Naive thymus-derived CD4-positive, alpha-beta T cell (primary cell): Measurements from ENCODE around the gene DTHD1. TPM values are rescaled to one million over a fixed set of nuclear protein-coding genes. Genes with fewer than 3 reads are reported as not detected.

Experiments used
- ATAC-seq: fragments of 150-1000 bp; cut with Tn5 transposase; 2 replicates; pipeline ENCODE4 v1.10.0; 2021; ENCODE audit warnings: mild to moderate bottlenecking, moderate library complexity
- CTCF ChIA-PET: fragments of 350-600 bp; sonication (Branson Sonifier 250); formaldehyde crosslinking; loops from one replicate; lab custom pipeline; 2021; ENCODE audit warnings: antibody characterized with exemption; lab: Charles Lee
- POLR2A ChIA-PET: fragments of 350-600 bp; sonication (Branson Sonifier 250); formaldehyde crosslinking; loops from one replicate; lab custom pipeline; 2021; ENCODE audit warnings: antibody characterized with exemption, inconsistent platforms; lab: Charles Lee
- DNase-seq, 9 donors: peaks; one replicate each; pipeline versions ENCODE4 v3.0.0 to v3.0.0-alpha.2; 2020 to 2022; ENCODE audit warnings: mixed read lengths in 1 of 9
- H3K27ac ChIP-seq: one replicate; pipeline ENCODE4 v1.7.0; 2013; ENCODE audit warnings: mild to moderate bottlenecking, low read depth, low read length, moderate library complexity
- H3K27me3 ChIP-seq, 2 donors: one replicate each; pipeline ENCODE4 v1.7.0; 2013; ENCODE audit warnings: low read length in 2 of 2, mild to moderate bottlenecking in 2 of 2, moderate library complexity in 2 of 2; ENCODE audit not compliant: control insufficient read depth in 2 of 2, insufficient read depth in 2 of 2
- H3K36me3 ChIP-seq, 3 experiments: 1 replicate in 2 of 3; 2 replicates in 1 of 3; pipeline ENCODE4 v1.7.0; 2013; ENCODE audit warnings: low read length in 3 of 3, mild to moderate bottlenecking in 3 of 3, moderate library complexity in 1 of 3; ENCODE audit not compliant: insufficient read depth in 3 of 3, control insufficient read depth in 2 of 3
- H3K4me1 ChIP-seq, 2 donors: one replicate each; pipeline ENCODE4 v1.7.0; 2013; ENCODE audit warnings: low read length in 2 of 2, mild to moderate bottlenecking in 2 of 2, moderate library complexity in 1 of 2; ENCODE audit not compliant: control insufficient read depth in 2 of 2, insufficient read depth in 2 of 2
- H3K4me3 ChIP-seq: 2 replicates; pipeline ENCODE4 v1.7.0; 2013; ENCODE audit warnings: mild to moderate bottlenecking, low read length
- H3K9me3 ChIP-seq, 3 experiments: 1 replicate in 2 of 3; 2 replicates in 1 of 3; pipeline ENCODE4 v1.7.0; 2013; ENCODE audit warnings: low read length in 3 of 3; ENCODE audit not compliant: control insufficient read depth in 2 of 3
- H3K27ac Mint-ChIP-seq, 9 donors: one replicate each; pipeline ENCODE4 v1.8.0; 2020 to 2022; ENCODE audit warnings: mixed read lengths in 9 of 9, mild to moderate bottlenecking in 8 of 9, moderate library complexity in 5 of 9, inconsistent platforms in 2 of 9
- H3K27me3 Mint-ChIP-seq, 5 donors: one replicate each; pipeline ENCODE4 v1.8.0; 2021 to 2022; ENCODE audit warnings: mixed read lengths in 5 of 5, mild to moderate bottlenecking in 1 of 5
- H3K36me3 Mint-ChIP-seq, 5 donors: one replicate each; pipeline ENCODE4 v1.8.0; 2020 to 2022; ENCODE audit warnings: mixed read lengths in 5 of 5, mild to moderate bottlenecking in 3 of 5, inconsistent platforms in 1 of 5
- H3K4me1 Mint-ChIP-seq, 7 donors: one replicate each; pipeline ENCODE4 v1.8.0; 2020 to 2022; ENCODE audit warnings: mixed read lengths in 7 of 7, mild to moderate bottlenecking in 3 of 7, inconsistent platforms in 1 of 7
- H3K4me3 Mint-ChIP-seq, 10 donors: one replicate each; pipeline ENCODE4 v1.8.0; 2020 to 2022; ENCODE audit warnings: mild to moderate bottlenecking in 10 of 10, mixed read lengths in 10 of 10, moderate library complexity in 6 of 10, inconsistent platforms in 2 of 10
- H3K9me3 Mint-ChIP-seq, 11 donors: one replicate each; pipeline ENCODE4 v1.8.0; 2020 to 2022; ENCODE audit warnings: mixed read lengths in 11 of 11, mild to moderate bottlenecking in 4 of 11, inconsistent platforms in 1 of 11, moderate library complexity in 1 of 11
- intact Hi-C, 2 donors: fragments of 100-400 bp; cut with micrococcal nuclease; formaldehyde crosslinking; loops; one replicate each; pipeline ENCODE4 v1.15.1; 2023
- polyA plus RNA-seq, 2 donors: library from polyadenylated mRNA; unstranded; fragments of 300-500 nt; fragmentation: Illumina TruSeq; gene quantifications; one replicate each; pipeline ENCODE4 v1.2.3, GENCODE V29; 2021
- total RNA-seq, 6 experiments: library from RNA in 5 of 6; stranded (reverse) in 5 of 6; gene quantifications; 1 replicate in 5 of 6; 2 replicates in 1 of 6; pipeline ENCODE4 v1.2.3 and lab custom pipeline; 2021 to 2026

The DTHD1 gene
- total RNA-seq: 1 to 10 TPM in 1 of 5 experiments, under 1 TPM in 2, not detected in 2; 0.10 to 5.2 (median 0.72) TPM
- polyA plus RNA-seq: not detected
- not detected for total RNA-seq (lab: John Stamatoyannopoulos, UW)

DNA sequence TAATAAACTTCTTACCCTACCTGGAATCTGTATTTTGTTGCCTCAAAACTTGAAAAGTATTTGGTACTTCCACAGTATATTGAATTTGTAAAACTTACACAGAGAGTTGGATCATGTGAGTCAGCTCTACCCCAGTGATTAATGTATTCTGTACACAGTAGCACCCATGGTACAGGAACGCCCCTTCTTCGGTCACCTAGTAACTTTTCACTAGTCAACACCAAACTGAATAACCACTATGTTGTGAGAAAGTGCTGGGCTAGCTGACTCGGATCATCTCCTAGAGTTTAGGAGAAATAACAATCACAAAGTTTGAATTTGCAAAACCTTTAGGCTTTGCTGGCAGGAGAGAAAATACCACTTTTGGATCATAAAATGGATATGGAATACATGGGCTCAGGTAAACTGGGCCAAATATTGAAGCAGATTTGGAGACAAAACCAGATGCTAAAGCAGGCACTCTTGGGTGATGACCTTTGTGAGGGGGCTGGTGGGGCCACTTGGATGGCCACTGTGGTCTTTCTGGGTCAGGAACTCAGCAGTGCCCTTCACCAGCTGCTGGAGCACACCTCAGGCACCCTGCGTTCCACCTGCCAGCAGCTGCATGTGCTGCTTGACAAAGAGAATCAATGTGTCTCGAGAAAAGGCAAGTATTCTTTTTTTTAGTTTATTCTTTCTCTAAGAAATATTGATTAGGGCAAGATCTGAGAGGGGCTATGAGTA is at the start of gene DTHD1:
Gene DTHD1, plus strand, starts transcription at position 233 of the 723 bp plus-strand sequence. Its CDS starts 143 bp downstream, at position 376.
- H3K4me1 ChIP-seq: peaks cover 6 to 33% of the 10 kb centered on the region in 2 donors
- no peaks in the 10 kb centered on the region for H3K36me3 ChIP-seq
- ChIA-PET POLR2A (no interaction called here), CTCF (interaction anchor here (0.6 kb wide), 1 partner anchor 18 kb away, joined by 3 read pairs; no protein-coding TSS in a partner anchor)
- no peak within 1 kb of the TSS for H3K27ac ChIP-seq
- H3K36me3 Mint-ChIP-seq: peaks cover 0 to 32% (median 0%) of the 10 kb centered on the region in 5 donors
- no peak for DNase-seq
- intact Hi-C loops: no loop called here
- H3K4me3 Mint-ChIP-seq: peak within 1 kb of the TSS in 2 of 10 donors; percentile 56 to 83
- H3K4me1 Mint-ChIP-seq: peaks cover 10 to 80% (median 17%) of the 10 kb centered on the region in 7 donors
- H3K27me3 ChIP-seq: no peaks in the 10 kb centered on the region
- H3K4me3 ChIP-seq: peak within 1 kb of the TSS; percentile 21
- peaks cover 0 to 16% (median 0%) of the 10 kb centered on the region in 11 donors for H3K9me3 Mint-ChIP-seq
- H3K27ac Mint-ChIP-seq: peak within 1 kb of the TSS in 1 of 9 donors; percentile 35
- H3K9me3 ChIP-seq: no peaks in the 10 kb centered on the region
- peak; percentile 55 for ATAC-seq
- H3K27me3 Mint-ChIP-seq: no peaks in the 10 kb centered on the region

DNA sequence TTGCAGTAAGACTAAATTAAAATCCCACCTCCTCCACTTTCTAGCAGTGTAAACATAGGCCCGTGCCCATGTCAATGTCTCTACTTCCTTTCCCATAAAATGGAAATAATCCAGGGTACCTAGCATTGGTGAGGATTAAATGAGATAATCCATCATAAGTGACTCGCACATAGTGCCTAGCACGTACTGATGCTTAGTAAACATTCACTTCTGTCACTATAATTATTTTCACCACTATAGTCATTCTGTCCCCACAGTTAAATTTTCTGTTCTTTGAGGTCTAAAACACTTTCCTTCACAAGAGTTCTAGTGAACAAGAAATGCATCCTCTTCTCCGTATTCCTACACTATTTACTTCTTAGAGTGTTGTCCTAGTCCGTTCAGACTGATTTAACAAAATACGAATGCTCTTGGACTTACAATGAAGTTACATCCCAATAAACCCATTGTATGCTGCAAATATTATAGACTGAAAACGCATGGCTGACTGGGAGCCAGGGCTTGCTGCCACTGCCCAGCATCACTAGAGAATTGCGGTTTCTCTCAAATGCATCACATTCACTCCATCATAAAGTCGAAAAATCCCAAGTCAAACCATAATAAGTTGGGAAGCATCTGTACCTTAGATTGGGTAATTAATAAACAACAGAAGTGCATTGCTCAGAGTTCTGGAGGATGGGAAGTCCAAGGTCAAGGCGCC is 47.7 kb upstream of the DTHD1 start:
- Mint-ChIP-seq H3K4me1 (peaks cover 35 to 86% (median 59%) of the 10 kb centered on the region in 7 donors), H3K36me3 (peaks cover 19 to 71% (median 51%) of the 10 kb centered on the region in 5 donors), H3K27ac (peak overlapping the region in 3 of 9 donors; percentile 1 to 46 (median 40)), H3K4me3 (no peak overlapping the region), H3K27me3 (no peaks in the 10 kb centered on the region), H3K9me3 (peaks cover 5 to 40% (median 14%) of the 10 kb centered on the region in 11 donors)
- no peak for ATAC-seq
- H3K27me3 ChIP-seq: no peaks in the 10 kb centered on the region
- CTCF ChIA-PET: no interaction called here
- no peak overlapping the region for H3K27ac ChIP-seq
- intact Hi-C loops: no loop called here
- POLR2A ChIA-PET: interaction anchor here (0.6 to 1.5 kb wide), 3 partner anchors 9 to 19 kb away, joined by 3 to 5 read pairs (median 3); no protein-coding TSS in a partner anchor
- H3K36me3 ChIP-seq: no peaks in the 10 kb centered on the region
- no peaks in the 10 kb centered on the region for H3K9me3 ChIP-seq
- H3K4me1 ChIP-seq: peaks cover under 1 to 38% of the 10 kb centered on the region in 2 donors
- H3K4me3 ChIP-seq: no peak overlapping the region
- no peak for DNase-seq

DNA sequence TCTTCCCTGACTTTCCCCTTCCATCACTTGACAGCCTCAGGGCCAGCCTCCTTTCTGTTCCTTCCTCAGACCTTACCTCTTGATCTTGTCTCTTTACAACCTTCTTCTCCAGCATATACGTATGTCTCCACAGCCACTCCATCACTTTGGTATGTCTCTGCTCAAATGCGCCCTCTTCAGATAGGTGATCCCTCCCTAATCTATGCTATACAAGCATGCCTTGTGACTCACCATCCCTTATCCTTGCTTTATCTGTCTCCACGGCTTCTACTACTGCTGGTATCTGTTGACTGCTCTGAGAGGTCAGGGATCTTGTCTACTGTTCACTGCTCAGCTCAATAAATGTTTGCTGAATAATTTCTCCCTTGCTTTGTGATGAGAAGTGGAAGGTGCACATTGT is 46.1 kb upstream of the DTHD1 start:
- Mint-ChIP-seq H3K36me3 (peaks cover 23 to 78% (median 58%) of the 10 kb centered on the region in 5 donors), H3K27me3 (no peaks in the 10 kb centered on the region), H3K27ac (peak overlapping the region in 1 of 9 donors; percentile 12), H3K4me3 (no peak overlapping the region), H3K9me3 (peaks cover 5 to 44% (median 14%) of the 10 kb centered on the region in 11 donors), H3K4me1 (peaks cover 39 to 84% (median 67%) of the 10 kb centered on the region in 7 donors)
- no peak for DNase-seq
- intact Hi-C loops: no loop called here
- no peak for ATAC-seq
- H3K36me3 ChIP-seq: no peaks in the 10 kb centered on the region
- H3K27me3 ChIP-seq: no peaks in the 10 kb centered on the region
- ChIA-PET CTCF (interaction anchor here (0.5 kb wide), 1 partner anchor 42 kb away, joined by 3 read pairs; no protein-coding TSS in a partner anchor), POLR2A (interaction anchor here (0.7 to 1.3 kb wide), 2 partner anchors 9 to 10 kb away, joined by 3 read pairs; partner anchors contain the start of gene ARAP2)
- H3K4me1 ChIP-seq: peaks cover 0 to 33% of the 10 kb centered on the region in 2 donors
- H3K9me3 ChIP-seq: no peaks in the 10 kb centered on the region
- H3K27ac ChIP-seq: no peak overlapping the region
- no peak overlapping the region for H3K4me3 ChIP-seq

DNA sequence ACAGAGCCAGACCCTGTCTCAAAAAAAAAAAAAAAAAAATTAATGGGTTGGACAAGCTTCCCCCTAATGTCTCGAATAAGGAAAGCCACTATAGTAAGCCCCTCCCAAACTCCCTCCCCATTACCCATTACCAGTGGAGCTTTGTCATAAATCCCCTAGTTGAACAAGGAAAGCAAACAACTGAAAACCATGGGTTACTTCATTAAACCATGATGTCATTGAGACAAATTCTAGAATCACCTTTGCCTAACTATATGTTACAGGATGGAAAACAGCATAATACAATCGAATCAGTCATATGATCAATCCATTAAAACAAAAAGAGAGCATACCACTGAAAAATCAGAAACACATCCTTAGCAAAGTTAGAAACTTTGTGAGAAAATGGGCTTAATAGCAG is 45.3 kb upstream of the DTHD1 start:
- H3K36me3 Mint-ChIP-seq: peaks cover 23 to 78% (median 58%) of the 10 kb centered on the region in 5 donors
- H3K4me1 ChIP-seq: peaks cover 2 to 42% of the 10 kb centered on the region in 2 donors
- ATAC-seq (no peak), DNase-seq (no peak)
- no peaks in the 10 kb centered on the region for H3K9me3 ChIP-seq
- no peak overlapping the region for H3K27ac ChIP-seq
- no peak overlapping the region for H3K4me3 Mint-ChIP-seq
- H3K27me3 ChIP-seq: no peaks in the 10 kb centered on the region
- no peaks in the 10 kb centered on the region for H3K36me3 ChIP-seq
- H3K27me3 Mint-ChIP-seq: no peaks in the 10 kb centered on the region
- intact Hi-C loops: no loop called here
- ChIA-PET CTCF (no interaction called here), POLR2A (interaction anchor here (0.7 to 0.8 kb wide), 2 partner anchors 13 to 17 kb away, joined by 3 read pairs; no protein-coding TSS in a partner anchor)
- no peak overlapping the region for H3K4me3 ChIP-seq
- peaks cover 5 to 44% (median 14%) of the 10 kb centered on the region in 11 donors for H3K9me3 Mint-ChIP-seq
- H3K4me1 Mint-ChIP-seq: peaks cover 40 to 84% (median 67%) of the 10 kb centered on the region in 7 donors
- H3K27ac Mint-ChIP-seq: peak overlapping the region in 3 of 9 donors; percentile 8 to 91 (median 25)

DNA sequence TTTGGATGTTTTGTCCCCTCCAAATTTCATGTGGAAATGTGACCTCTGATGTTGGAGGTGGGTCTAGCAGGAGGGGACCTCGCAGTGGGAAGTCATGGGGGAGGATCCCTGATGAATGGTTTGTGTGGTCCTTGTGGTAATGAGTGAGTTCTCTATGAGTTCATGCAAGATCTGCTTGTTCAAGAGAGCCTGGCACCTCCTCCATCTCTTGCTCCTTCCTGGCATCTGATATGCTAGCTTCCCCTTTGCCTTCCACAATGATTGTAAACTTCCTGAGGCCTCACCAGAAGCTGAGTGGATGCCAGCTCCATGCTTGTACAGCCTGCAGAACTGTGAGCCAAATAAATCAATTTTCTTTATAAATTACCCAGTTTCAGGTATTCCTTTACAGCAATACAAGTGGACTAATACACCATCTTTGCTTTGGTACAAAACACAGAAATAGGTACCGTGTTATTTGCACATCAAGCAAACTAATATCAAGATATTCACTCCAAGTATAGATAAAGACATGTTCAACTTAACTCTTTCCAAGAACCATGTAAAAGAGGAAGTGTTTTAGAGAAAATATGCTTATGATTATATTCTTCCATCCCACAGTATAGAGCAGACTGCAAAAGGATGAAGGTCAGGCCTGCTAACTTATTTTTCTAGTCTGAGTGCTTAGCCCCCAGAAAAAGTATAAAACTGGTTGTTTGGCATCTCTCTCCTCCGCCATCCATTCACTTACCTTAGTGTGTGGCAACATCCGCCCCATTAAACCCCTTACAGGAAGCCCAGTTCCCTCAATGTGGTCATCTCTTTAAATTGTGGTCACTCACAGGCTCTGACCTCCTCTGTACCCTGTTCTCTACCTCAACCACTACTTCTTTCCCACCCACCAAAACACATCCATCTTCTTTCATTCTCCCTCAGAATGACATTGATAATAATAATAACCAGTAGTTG is 43.8 kb upstream of the DTHD1 start:
- H3K36me3 Mint-ChIP-seq: peaks cover 23 to 74% (median 56%) of the 10 kb centered on the region in 5 donors
- Histone ChIP-seq H3K27me3 (no peaks in the 10 kb centered on the region), H3K36me3 (no peaks in the 10 kb centered on the region), H3K4me1 (peaks cover 7 to 45% of the 10 kb centered on the region in 2 donors), H3K4me3 (no peak overlapping the region), H3K27ac (no peak overlapping the region), H3K9me3 (no peaks in the 10 kb centered on the region)
- ATAC-seq: no peak
- no peaks in the 10 kb centered on the region for H3K27me3 Mint-ChIP-seq
- intact Hi-C loops: no loop called here
- peak overlapping the region in 5 of 9 donors; percentile 25 to 91 (median 30) for H3K27ac Mint-ChIP-seq
- peaks cover 5 to 39% (median 14%) of the 10 kb centered on the region in 11 donors for H3K9me3 Mint-ChIP-seq
- H3K4me3 Mint-ChIP-seq: peak overlapping the region in 1 of 10 donors; percentile 21
- CTCF ChIA-PET: no interaction called here
- H3K4me1 Mint-ChIP-seq: peaks cover 47 to 78% (median 68%) of the 10 kb centered on the region in 7 donors
- DNase-seq: no peak
- POLR2A ChIA-PET: no interaction called here
